Measurements from ENCODE around the gene MFN2.
"Not testable (repeated sequence)": the region's sequence is repeated elsewhere in the genome, so short reads cannot be mapped to it uniquely, and the experiment has no call there.

The MFN2 gene

GRCh38 chr1:12015499-12015898 is 35.3 kb downstream of the MFN2 start:
- in situ Hi-C loops (cut with MboI; ENCODE audit: low sequenced_read_pairs) = no loop called here

GRCh38 chr1:12016182-12016581 is 35.9 kb downstream of the MFN2 start:
- in situ Hi-C loops (cut with MboI; ENCODE audit: low sequenced_read_pairs) = no loop called here

GRCh38 chr1:12019858-12020509 is 39.7 kb downstream of the MFN2 start:
- in situ Hi-C loops (cut with MboI; ENCODE audit: low sequenced_read_pairs) = no loop called here

- in situ Hi-C loops (cut with MboI; ENCODE audit: low sequenced_read_pairs) = no loop called here
Observed at GRCh38 chr1:12021616-12022015, 41.4 kb downstream of the MFN2 start.

GRCh38 chr1:12022036-12022435 is 41.8 kb downstream of the MFN2 start:
- in situ Hi-C loops (cut with MboI; ENCODE audit: low sequenced_read_pairs) = no loop called here

DNA sequence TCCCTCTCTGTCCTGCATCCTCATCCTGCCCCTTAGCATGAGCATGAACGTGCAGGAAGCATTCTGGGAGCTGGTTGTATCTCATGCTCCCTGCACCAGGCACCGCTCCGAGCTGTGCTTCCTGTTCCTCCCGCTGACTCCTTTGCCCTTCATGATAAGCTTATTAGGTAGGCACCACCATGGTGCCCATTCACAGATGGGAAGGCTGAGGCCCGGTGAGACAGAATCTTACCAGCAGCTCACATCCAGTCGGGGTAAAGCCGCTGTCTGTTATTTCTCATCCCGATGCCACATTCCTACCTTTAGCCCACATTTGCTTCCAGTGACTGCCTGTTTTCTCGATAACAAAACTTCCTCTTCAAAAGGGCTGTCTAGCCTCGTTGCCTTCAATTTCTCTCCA is 46.3 kb downstream of the MFN2 start:
- in situ Hi-C loops (cut with MboI; ENCODE audit: low sequenced_read_pairs) = no loop called here

DNA sequence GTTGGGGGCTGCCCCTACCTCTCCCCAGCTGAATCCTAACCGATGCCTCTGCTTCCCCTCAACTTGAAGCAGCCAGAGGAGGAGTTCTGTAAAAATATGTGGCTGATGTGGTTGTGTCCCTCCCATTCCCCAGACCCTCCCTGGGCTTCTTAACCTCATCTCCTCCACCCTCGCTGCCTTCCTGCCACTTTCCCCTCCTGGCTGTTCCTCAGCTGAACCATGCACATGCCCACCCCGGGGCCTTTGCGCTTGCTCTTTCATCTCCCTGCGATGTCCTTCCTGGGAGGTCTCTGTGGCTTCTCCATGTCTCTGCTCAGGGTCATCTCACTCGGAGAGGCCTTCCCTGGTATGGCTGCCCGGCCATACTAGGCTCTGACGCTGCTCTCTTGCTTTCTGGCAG is 48.0 kb downstream of the MFN2 start:
- in situ Hi-C loops (cut with MboI; ENCODE audit: low sequenced_read_pairs) = no loop called here

DNA sequence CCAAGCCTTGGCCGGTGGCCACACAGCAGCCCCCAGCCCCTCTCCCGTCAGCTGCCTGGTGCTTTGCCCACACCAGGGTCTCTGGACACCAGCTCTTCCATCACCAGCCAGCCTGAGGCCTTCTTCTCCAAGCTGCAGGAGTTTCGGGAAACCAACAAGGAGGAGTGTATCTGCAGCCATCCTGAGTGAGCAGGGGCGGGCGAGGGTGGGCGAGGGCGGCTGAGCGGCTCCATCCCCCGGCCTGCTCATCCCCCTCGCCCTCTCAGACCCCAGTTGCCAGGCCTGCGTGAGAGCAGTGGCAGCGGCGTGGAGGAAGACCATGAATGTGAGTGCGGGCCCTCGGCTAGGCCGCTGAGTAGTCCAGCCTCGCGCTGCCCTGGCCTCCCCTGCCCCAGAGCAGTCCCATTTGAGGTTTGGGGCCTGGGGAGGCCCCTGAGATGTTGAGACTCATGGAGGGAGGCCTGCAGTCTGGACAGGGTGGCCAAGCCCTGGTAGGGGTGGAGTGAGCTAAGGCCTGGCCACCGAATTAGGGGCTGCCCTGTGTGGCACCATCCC is 48.8 kb downstream of the MFN2 start:
- in situ Hi-C loops (cut with MboI; ENCODE audit: low sequenced_read_pairs) = no loop called here

- in situ Hi-C loops (cut with MboI; ENCODE audit: low sequenced_read_pairs) = no loop called here
Observed at GRCh38 chr1:12029720-12030339, 49.6 kb downstream of the MFN2 start.

- in situ Hi-C loops (cut with MboI; ENCODE audit: low sequenced_read_pairs) = no loop called here
Observed at GRCh38 chr1:12031039-12031980, 51.1 kb downstream of the MFN2 start.

DNA sequence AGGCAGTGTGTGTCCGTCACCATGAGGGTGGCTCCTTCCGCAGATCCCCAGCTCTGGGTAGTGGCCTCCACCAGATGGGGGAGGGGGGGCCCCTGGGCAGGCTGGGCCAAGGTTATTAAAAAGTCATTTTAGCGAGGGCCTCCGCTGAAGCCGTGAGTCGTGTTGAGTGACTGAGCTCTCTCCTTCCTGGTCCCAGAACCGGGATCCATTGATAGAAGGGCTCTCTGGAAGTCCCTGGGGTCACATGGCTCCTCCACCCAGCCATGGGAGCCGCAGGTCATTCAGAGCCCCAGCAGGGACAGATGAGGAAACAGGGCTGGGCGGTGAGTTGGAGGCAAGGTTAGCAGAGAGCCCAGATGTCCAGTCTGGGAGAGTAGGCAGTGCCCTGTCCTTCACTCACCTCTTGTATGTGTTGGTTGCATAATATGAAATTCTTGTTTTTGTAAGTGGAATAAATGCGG is 51.9 kb downstream of the MFN2 start:
- in situ Hi-C loops (cut with MboI; ENCODE audit: low sequenced_read_pairs) = no loop called here

DNA sequence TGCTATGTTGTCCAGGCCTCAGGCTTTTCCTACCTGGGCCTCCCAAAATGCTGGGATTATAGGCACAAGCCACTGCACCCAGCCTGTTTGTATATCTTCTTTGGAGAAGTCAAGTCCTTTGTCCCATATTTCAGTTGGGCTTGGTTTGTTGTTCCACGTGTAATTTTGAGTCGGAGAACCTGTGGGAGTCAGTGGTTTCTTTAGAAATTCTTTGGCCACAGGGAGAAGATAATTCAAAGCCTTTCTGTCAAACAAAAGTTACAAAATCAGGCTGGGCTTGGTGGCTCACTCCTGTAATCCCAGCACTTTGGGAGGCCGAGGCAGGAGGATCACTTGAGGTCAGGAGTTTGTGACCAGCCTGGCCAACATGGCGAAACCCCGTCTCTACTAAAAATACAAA is 53.2 kb downstream of the MFN2 start:
- in situ Hi-C loops (cut with MboI; ENCODE audit: low sequenced_read_pairs) = not testable (repeated sequence)

GRCh38 chr1:12034381-12034801 is 54.1 kb downstream of the MFN2 start:
- in situ Hi-C loops (cut with MboI; ENCODE audit: low sequenced_read_pairs) = no loop called here

- in situ Hi-C loops (cut with MboI; ENCODE audit: low sequenced_read_pairs) = no loop called here
Observed at GRCh38 chr1:12035312-12035711, 55.1 kb downstream of the MFN2 start.

DNA sequence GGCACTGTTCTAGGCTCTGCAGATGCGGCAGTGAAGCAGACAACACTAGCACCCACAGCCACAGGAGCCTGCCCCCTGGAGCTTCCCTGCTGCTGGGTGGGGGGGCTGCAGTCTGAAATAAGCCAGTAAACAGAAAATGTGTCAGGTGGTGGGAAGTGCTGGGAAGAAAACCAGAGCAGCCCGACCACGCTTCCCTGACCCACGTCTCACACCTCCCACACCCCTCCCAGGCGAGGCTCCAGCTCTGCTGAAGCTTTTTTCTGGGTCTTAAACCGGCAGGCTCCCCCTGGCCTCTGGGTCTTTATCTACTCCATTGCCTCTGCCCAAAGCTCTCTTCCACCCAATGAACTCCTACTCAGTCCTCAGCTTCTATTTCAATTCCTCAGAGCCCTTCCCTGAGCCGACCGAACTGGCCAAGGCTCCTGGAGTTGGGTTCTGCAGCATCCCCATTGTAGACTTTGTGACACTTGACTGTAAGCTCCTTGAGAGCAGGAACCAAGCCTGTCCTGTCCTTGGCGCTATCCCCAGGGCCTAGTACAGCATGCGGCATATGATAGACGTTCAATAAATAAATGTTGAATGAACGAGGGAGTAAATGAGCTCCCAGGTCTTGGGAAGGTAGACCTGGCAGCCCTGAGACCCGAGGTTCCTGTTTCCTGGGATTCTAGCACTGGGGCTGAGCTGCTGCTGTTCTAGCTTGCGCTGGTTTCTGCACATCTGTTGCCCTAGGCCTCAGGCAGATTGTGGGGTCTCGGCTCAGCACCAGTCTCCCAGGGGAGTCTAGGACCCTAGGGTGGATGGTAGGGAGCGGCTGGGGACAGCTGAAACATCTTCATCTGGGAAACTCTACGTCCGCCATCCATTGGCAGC is 57.5 kb downstream of the MFN2 start:
- in situ Hi-C loops (cut with MboI; ENCODE audit: low sequenced_read_pairs) = no loop called here

- in situ Hi-C loops (cut with MboI; ENCODE audit: low sequenced_read_pairs) = no loop called here
Observed at GRCh38 chr1:12038356-12039163, 58.3 kb downstream of the MFN2 start.

DNA sequence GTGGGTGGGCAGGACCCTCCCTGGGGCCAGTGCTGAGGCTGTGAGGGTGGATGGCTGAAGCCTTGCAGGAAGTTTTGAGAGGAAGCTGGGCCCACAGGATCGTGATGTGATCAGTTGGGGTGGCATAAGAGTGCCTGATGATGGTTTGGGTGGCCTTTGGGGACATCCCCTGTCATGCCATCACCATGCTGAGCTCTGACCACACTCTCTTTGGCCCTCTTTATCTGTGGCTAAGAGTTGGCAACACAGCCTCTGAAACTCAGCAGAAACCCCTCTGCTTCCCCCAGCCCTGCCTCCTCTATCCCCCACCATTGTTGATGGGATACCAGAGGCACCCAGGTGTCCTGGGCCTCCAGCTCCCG is 58.9 kb downstream of the MFN2 start:
- in situ Hi-C loops (cut with MboI; ENCODE audit: low sequenced_read_pairs) = no loop called here

- in situ Hi-C loops (cut with MboI; ENCODE audit: low sequenced_read_pairs) = not testable (repeated sequence)
Observed at GRCh38 chr1:12039824-12040456, 59.7 kb downstream of the MFN2 start.

- in situ Hi-C loops (cut with MboI; ENCODE audit: low sequenced_read_pairs) = no loop called here
Observed at GRCh38 chr1:12040457-12041051, 60.3 kb downstream of the MFN2 start.
